HG02870 (cell line): ENCODE measurements around the gene STK32C.

Source experiments
- ATAC-seq: cut with Tn5 transposase; IDR thresholded peaks from one replicate; pipeline ENCODE4 v1.9.1; 2021; ENCODE audit warnings: mild to moderate bottlenecking, moderate library complexity; ENCODE audit not compliant: unreplicated experiment

The STK32C gene

DNA sequence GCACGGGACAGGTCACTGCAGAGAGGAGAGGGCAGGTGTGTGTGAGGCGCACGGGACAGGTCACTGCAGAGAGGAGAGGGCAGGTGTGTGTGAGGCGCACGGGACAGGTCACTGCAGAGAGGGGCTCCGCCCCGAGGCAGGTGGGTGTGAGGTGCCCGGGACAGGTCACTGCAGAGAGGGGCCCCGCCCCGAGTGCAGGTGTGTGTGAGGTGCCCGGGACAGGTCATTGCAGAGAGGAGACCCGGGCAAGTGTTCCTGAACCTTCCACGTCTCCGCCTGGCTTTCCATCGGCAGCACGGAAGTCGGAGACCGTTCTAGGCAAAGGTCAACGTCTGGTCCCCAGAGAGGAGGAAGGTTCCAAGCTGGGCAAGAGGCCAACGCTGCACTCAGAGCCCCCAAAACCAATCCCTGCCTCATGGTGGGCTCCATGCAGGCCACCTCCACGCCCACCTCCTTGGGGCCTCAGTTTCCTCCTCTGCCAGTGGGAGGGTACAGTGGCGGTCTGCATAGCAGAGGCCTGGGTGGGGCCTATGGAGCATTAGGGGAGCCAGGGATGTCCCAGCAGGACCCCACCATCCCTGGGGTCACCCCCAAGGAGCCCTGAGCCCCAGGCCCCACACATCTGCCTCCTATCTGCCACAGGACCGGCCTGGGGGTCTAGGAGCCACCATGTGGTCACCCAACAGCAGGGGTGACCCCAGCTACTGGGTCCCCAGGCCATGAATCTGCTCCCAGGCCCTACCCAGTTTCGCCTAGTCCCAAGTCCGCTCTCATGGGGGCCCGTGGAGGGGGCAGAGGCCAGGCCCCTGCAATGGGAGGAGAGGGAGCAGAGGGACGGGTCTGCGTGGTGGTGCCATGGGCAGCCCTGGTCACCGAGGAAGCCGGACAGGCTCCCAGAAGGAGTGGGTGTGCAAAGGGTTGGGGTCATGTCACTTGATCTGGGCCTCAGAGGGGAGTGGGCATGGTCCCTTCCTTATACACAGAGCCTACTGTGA, 57.0 kb downstream of the STK32C start:
- no peak for ATAC-seq

GRCh38 chr10:132249824-132250375, 57.9 kb downstream of the STK32C start:
- ATAC-seq = no peak

- no peak for ATAC-seq
Observed at GRCh38 chr10:132249226-132249724, 58.5 kb downstream of the STK32C start.

DNA sequence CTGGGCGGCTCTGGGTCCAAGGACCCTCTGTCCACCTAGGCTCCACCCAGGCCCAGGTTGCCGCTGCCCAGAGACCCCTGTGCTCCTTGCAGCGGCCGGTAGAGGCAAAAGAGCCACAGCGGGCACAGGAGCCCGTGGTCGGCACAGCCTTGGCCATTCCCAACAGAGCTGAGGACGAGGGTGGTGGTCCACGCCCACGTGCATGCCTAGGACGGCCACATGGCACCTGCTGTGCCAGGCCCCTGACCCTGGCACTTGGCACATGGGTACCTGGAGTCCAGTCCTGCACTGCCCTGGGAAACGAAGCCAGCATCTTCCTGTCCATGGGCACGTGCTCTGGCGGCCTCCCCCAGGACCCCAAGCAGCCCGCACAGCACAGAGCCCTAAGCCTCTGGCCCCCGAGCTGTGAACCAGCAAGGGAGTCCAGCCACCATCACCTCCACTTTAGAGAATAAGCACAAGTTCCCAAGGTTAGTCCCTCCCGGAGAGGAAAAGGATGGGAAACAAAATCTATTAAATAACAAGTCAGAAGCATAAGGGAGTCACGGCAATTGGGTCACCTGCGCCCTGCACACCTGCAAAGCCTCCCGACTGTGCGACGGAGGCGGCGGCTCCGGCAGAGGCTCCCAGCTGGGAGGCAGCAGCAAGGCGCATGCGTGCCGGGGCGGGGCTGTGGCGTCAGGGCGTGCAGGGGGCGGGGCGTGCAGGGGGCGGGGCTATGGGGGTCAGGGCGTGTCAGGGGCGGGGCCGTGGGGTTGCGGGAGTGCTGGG, 59.1 kb downstream of the STK32C start:
- ATAC-seq = no peak

DNA sequence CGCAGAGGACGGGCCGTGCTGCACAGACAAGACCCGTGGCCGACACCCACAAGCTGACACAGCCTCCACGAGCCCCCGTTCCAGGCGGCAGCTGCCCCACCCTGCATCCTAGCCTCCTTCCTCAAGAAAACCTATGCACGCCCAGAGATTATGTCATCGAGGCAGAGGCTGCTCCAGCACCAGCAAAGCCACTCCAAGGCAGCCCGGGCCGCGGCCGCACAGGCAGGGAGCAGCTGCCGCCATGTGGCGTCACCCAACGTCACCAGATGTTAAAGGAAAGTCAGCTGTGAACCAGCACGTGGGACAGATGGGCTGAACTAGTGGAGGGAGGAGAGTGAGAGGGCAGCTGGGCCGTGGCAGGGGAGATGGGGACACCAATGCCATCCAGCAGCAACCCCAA, 59.8 kb downstream of the STK32C start:
- ATAC-seq = no peak

GRCh38 chr10:132246296-132246695, 61.5 kb downstream of the STK32C start:
- ATAC-seq = no peak

DNA sequence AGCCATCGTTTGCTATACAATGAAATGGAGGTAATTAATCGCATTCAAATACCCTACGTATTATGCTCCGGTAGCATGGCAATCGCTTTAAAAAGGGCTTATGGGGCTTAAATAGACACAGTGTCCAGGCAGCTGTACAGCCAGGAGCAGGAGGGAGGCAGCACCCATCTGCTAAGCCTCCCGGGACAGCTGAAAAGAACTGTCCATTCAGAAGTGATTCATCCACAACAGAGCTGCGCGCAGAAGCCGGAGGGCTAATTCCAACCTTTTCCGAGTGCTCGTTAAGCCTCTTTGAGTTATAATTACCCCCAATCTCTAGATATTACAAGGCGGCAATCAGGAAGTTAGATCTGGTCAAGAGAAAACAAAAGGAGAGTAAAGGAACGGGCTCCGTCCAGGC, 62.7 kb downstream of the STK32C start:
- ATAC-seq = no peak

- no peak for ATAC-seq
Observed at GRCh38 chr10:132243626-132244025, 64.1 kb downstream of the STK32C start.

DNA sequence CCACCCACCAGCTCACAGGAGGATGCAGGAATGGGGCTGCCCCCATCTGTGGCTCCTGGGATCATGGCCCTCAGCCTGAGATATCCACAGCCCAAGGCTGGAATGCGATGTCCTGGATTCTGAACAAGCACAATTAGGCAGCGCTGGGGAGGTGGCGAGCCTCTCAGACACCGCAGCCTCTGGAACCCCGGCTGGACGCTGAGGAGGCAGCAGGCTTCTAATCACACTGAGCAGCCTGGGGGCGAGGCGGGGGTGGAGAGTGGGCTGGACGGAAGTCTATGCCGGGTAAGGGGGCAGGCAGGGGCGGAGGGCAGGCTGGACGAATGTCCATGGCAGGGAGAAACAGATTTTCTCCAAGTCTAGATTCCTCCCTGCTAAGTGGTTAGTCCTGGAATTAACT, 64.6 kb downstream of the STK32C start:
- ATAC-seq = no peak

DNA sequence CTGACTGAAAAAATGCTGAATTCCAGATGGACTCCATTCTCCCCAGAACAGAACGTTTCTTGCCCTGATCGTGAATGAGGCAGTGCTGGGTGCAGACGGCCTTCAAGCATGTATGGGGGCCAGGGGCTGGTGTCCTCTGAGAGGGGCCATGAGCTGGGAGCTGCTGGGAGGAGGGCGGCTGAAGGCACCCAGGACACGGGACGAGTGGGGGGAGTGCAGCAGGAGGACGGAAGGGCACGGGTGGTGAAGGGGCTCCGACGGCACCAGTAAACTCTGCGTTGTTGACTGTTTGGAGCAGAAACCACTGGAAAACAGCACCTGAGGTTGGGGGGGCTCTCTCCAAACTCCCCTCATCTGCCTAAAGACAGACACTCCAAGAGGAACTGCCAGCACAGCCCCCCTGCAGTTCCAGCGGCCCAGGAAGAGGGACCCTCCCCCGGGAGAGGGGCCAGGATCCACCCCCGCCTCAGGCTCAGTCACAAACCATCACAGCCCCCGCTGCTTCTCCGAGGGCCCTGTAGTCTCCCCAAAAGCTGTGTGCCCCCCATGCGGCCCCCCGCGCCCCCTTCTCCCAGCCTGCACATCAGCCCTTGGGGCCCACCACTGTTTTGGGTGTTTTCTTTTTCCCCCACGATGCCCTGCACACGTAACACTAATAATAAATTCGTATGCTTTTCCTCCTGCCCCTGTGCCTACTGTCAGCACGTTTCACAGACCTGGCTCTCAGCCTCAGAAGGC, 65.5 kb downstream of the STK32C start:
- no peak for ATAC-seq

GRCh38 chr10:132241496-132241895, 66.3 kb downstream of the STK32C start:
- ATAC-seq = no peak

DNA sequence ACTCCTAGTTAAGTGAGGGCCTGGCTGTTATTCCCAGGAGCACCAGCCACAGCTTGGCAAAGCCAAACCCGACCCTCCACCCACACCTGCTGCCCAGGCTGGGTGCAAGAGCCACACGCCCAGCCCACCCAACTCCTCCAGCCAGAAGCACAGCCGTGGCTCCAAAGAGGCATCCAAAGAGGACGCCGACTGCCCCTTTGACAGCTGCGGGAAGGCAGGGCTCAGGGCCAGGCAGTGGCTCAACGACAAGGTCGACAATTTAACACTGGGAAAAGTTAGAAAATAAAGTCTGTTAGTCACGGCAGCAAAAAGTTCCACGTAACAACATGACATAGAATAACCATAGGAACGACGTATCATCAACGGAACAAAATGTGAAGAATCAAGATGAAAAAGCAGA, 66.7 kb downstream of the STK32C start:
- no peak for ATAC-seq

GRCh38 chr10:132240581-132240980, 67.2 kb downstream of the STK32C start:
- no peak for ATAC-seq

DNA sequence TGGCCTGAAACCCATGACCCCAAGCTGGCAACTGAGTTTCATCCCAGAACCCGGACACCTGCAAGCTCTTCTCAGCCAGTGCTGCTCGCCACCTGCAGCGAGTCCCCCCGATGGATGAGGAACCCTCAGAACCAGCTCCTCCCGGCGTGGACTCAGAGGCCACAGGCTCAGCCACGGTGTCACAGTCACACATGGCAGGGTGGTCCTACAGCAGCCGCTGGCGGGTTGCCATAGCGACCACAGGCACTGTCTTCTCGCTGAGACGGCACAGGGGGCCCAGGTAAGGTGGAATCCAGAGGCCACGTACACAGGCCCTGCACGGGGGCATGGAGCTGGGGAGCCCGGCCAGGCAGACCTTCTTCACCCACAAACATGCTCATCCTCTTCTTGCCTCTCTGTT, 67.6 kb downstream of the STK32C start:
- ATAC-seq = no peak

DNA sequence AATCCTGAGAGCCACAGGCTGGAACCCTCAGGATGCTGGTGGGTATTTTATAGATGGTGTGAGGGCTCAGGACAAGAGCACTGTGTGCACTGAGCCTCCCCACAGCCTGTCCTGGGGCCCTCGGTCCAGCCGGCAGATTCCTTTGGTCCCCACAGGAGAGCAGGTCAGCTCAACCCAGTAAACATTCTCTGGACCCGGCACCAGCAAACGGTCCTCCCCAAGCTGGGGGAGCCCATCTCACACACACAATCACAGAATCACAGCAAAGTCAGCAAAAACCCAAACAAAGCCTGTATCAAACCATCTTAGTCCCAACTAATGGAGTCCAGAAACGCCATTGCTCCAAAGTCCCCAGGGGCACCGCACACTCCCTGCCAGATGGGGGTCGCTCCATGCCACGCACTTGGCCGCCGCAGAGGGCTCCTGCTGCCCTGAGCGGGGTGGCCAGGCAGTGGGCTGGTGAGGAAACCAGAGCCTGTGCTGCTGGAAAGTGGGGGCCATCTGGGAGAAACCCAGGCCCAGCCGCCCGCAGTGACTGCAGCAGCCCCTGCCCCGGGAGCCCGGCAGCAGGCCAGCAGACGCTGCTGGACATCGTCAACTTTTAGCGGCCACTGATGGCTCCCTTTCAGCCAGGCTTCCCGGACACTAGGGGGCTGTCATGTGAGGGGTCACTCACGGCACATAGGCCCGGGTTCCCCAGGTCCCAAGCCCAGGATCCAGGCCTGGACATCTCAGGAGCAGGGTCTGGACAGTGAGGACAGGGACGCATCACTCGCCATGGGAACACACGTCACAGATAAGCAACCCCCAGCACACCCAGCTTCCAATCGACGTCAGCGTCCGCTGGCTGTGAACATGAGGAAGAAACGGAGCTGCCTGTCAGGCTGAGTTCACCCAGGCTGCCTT, 68.4 kb downstream of the STK32C start:
- ATAC-seq = no peak

- ATAC-seq = no peak
Observed at GRCh38 chr10:132238371-132239125, 69.2 kb downstream of the STK32C start.

DNA sequence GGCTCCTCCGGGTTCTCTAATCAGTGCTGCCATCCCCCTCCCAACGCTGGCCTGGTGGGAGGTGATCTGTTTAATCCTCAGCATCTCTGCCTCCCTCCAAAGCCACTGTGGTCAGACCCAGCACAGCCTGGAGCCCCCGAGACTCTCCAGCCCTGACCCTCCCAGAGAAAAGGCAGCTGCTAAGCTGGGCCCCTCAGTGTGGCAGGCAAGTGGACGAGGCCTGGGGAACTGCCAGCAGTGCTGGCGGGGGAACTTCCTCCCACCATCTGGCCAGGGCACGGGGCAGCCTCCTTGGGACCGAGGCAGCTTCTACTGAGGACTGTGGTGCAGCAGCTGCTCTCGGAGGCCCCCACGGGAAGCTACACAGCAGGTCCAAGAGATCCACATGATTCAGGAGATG, 69.9 kb downstream of the STK32C start:
- ATAC-seq = no peak

- ATAC-seq = no peak
Observed at GRCh38 chr10:132237396-132237795, 70.4 kb downstream of the STK32C start.

GRCh38 chr10:132236881-132237280, 70.9 kb downstream of the STK32C start:
- no peak for ATAC-seq
